OCI-LY3 (cell line): Measurements from ENCODE around the gene CC2D1A.
"Not testable (repeated sequence)": the region's sequence is repeated elsewhere in the genome, so short reads cannot be mapped to it uniquely, and the experiment has no call there.

Experiments used
- H2AFZ ChIP-seq: fragments of 200-600, 300-600 bp; shearing (Covaris generic); 2 replicates; pipeline ENCODE4 v1.6.0; 2014; ENCODE audit warnings: antibody characterized with exemption, low read depth, low read length
- H3K27ac ChIP-seq: fragments of 200-600, 300-600 bp; sonication (generic); 2 replicates; pipeline ENCODE4 v1.5.1; 2014; ENCODE audit warnings: mild to moderate bottlenecking, low read length, moderate library complexity, mixed read lengths
- H3K27me3 ChIP-seq: fragments of 200-600, 300-600 bp; sonication (generic); 2 replicates; pipeline ENCODE4 v1.6.1; 2014; ENCODE audit warnings: low read depth, low read length, mixed read lengths
- H3K36me3 ChIP-seq: fragments of 200-600, 300-600 bp; sonication (generic); replicated peaks from 2 replicates; pipeline ENCODE3; 2014; ENCODE audit warnings: low read depth, low read length, mixed read lengths
- H3K4me1 ChIP-seq: fragments of 300-600, 200-600 bp; sonication (generic); 2 replicates; pipeline ENCODE4 v1.6.1; 2014; ENCODE audit warnings: low read length, mixed read lengths
- H3K4me2 ChIP-seq: fragments of 200-600, 300-600 bp; sonication (generic); 2 replicates; pipeline ENCODE4 v1.6.1; 2014; ENCODE audit warnings: low read length, mixed read lengths
- H3K4me3 ChIP-seq: fragments of 300-600, 200-600 bp; sonication (generic); 2 replicates; pipeline ENCODE4 v1.5.1; 2014; ENCODE audit warnings: antibody characterized with exemption, mild to moderate bottlenecking, low read length, moderate library complexity
- H3K79me2 ChIP-seq: fragments of 300-600, 200-600 bp; shearing (Covaris generic); 2 replicates; pipeline ENCODE4 v1.6.1; 2014; ENCODE audit warnings: mild to moderate bottlenecking, low read length, mixed read lengths
- H3K9ac ChIP-seq: fragments of 300-600, 200-600 bp; shearing (Covaris generic); 2 replicates; pipeline ENCODE4 v1.6.0; 2014; ENCODE audit warnings: mild to moderate bottlenecking, low read length, moderate library complexity
- H3K9me3 ChIP-seq: fragments of 200-600, 300-600 bp; shearing (Covaris generic); 2 replicates; pipeline ENCODE4 v1.6.1; 2014; ENCODE audit warnings: low read length, mixed read lengths; ENCODE audit not compliant: insufficient read depth
- H4K20me1 ChIP-seq: fragments of 200-600, 300-600 bp; sonication (generic); 2 replicates; pipeline ENCODE4 v1.6.1; 2016; ENCODE audit warnings: low read length, mixed read lengths; ENCODE audit not compliant: insufficient read depth
- CTCF ChIP-seq: fragments of 200-600, 300-600 bp; sonication (generic); IDR thresholded peaks from 2 replicates; pipeline ENCODE4 v1.5.1; 2014; ENCODE audit warnings: antibody characterized with exemption, low read length, low read depth
- EZH2phosphoT487 ChIP-seq: fragments of 200-600 bp; shearing (Covaris generic); IDR thresholded peaks from 2 replicates; pipeline ENCODE4 v1.6.1; 2018; ENCODE audit warnings: antibody characterized with exemption, mixed run types, low read depth

The CC2D1A gene

DNA sequence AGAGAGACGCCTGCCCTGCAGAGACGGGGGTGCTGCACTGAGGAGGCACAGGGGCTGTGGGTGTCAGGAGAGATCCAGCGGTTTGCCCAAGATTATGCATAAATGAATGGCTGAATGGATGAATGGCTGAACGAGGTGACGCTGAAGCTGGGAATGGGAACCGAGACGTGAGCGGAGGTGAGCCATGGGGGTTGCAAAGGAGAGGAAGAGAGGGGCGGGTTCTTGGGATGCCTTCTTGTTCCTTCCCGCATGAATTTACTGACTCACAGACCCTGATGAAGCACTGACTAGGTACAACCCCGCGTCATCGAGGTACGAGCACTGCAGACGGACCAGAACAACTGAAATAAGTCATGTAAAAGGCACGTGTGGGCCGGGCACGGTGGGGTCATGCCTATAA lies 63.0 kb downstream of the CC2D1A start:
- Histone ChIP-seq H3K4me1 (no peaks in the 10 kb centered on the region), H4K20me1 (no peaks in the 10 kb centered on the region), H3K36me3 (peaks cover 5% of the 10 kb centered on the region), H2AFZ (no peak overlapping the region), H3K4me2 (no peak overlapping the region), H3K79me2 (no peaks in the 10 kb centered on the region), H3K9ac (no peak overlapping the region), H3K4me3 (no peak overlapping the region), H3K9me3 (no peaks in the 10 kb centered on the region), H3K27me3 (no peaks in the 10 kb centered on the region), H3K27ac (no peak overlapping the region)
- TF ChIP-seq CTCF: no peak
- TF ChIP-seq EZH2phosphoT487: no peak

GRCh38 chr19:13969897-13970296 lies 63.9 kb downstream of the CC2D1A start:
- Histone ChIP-seq H4K20me1 (no peaks in the 10 kb centered on the region), H3K4me3 (no peak overlapping the region), H2AFZ (no peak overlapping the region), H3K27me3 (no peaks in the 10 kb centered on the region), H3K79me2 (no peaks in the 10 kb centered on the region), H3K27ac (no peak overlapping the region), H3K9ac (no peak overlapping the region), H3K4me1 (no peaks in the 10 kb centered on the region), H3K9me3 (no peaks in the 10 kb centered on the region), H3K4me2 (no peak overlapping the region), H3K36me3 (peaks cover 5% of the 10 kb centered on the region)
- TF ChIP-seq EZH2phosphoT487: no peak
- TF ChIP-seq CTCF: no peak

GRCh38 chr19:13971868-13972267 lies 65.9 kb downstream of the CC2D1A start:
- H3K9ac ChIP-seq, H3K4me1 ChIP-seq, H2AFZ ChIP-seq, H3K4me2 ChIP-seq, H3K27ac ChIP-seq, H3K4me3 ChIP-seq, H4K20me1 ChIP-seq, H3K27me3 ChIP-seq, H3K36me3 ChIP-seq, H3K79me2 ChIP-seq, H3K9me3 ChIP-seq: not testable (repeated sequence)

DNA sequence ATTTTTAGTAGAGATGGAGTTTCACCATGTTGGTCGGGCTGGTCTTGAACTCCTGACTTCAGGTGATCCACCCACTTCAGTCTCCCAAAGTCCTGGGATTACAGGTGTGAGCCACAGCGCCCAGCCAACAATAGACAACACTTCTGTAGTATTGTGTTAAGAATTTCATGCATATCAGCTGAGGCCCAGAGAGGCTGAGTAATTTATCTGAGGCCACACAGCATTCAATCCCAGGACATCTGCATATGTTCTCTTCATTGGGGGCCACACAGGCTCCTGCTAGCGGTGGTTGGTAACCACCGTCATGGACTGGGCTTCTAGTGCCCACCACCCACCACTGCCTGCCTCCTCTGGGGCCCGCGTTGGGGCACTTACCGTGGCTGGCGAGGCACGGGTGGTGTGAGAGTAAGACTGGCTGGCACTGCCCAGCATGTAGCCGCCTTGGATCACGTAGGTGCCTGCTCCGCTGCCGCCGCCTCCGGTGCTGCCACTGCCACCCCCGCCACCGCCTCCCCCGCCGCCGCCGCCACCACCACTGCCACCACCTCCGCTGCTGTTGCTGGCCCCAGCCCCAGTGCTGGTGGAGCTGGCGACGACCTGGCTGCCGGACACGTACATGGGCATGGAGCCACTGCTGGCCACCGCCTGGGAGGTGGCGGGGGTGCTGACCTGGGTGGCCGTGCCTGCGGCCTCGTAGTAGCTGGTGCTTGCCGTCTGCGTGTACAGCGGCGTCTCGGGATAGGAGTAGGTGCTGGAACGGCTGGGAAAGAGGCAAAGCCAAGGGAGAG lies 66.6 kb downstream of the CC2D1A start:
- Histone ChIP-seq H3K27me3 (no peaks in the 10 kb centered on the region), H3K79me2 (no peaks in the 10 kb centered on the region), H2AFZ (no peak overlapping the region), H3K4me1 (no peaks in the 10 kb centered on the region), H4K20me1 (no peaks in the 10 kb centered on the region), H3K4me3 (no peak overlapping the region), H3K9me3 (no peaks in the 10 kb centered on the region), H3K27ac (no peak overlapping the region), H3K4me2 (no peak overlapping the region), H3K9ac (no peak overlapping the region), H3K36me3 (peaks cover 5% of the 10 kb centered on the region)
- TF ChIP-seq EZH2phosphoT487 (no peak), CTCF (no peak)

- not testable (repeated sequence) for H3K4me1 ChIP-seq, H3K36me3 ChIP-seq, H3K27me3 ChIP-seq, H3K4me3 ChIP-seq, H4K20me1 ChIP-seq, H3K9ac ChIP-seq, H2AFZ ChIP-seq, H3K4me2 ChIP-seq, H3K27ac ChIP-seq, H3K9me3 ChIP-seq, H3K79me2 ChIP-seq
Measured at GRCh38 chr19:13973479-13973878, 67.5 kb downstream of the CC2D1A start.
